Activated CD4-positive, alpha-beta T cell treated with anti-CD3 and anti-CD28 coated beads, Interleukin-10, Interleukin-2, amounts not matched to agents 100 ng/mL and 50 ng/mL, durations not matched to agents 16 hours and 8 hours (primary cell): ENCODE data around the gene WNK2.

Experiments used
- DNase-seq: peaks from one replicate; pipeline ENCODE4 v3.0.0-alpha.2; 2020

Gene WNK2

GRCh38 chr9:93164085-93164484 lies 19.9 kb upstream of the WNK2 start:
- no peak for DNase-seq

GRCh38 chr9:93166699-93167098 lies 17.2 kb upstream of the WNK2 start:
- DNase-seq = no peak

- DNase-seq = no peak
Observed at GRCh38 chr9:93167185-93167584, 16.8 kb upstream of the WNK2 start.

- no peak for DNase-seq
Observed at GRCh38 chr9:93167838-93168237, 16.1 kb upstream of the WNK2 start.

- DNase-seq = no peak
Observed at GRCh38 chr9:93168581-93168980, 15.4 kb upstream of the WNK2 start.

GRCh38 chr9:93169444-93169843 lies 14.5 kb upstream of the WNK2 start:
- no peak for DNase-seq

- peak; percentile 71 for DNase-seq
Observed at GRCh38 chr9:93170571-93170970, 13.4 kb upstream of the WNK2 start.

GRCh38 chr9:93171261-93171990 lies 12.5 kb upstream of the WNK2 start:
- DNase-seq = no peak

GRCh38 chr9:93172666-93173364 lies 11.1 kb upstream of the WNK2 start:
- DNase-seq = no peak

GRCh38 chr9:93173365-93174051 lies 10.4 kb upstream of the WNK2 start:
- DNase-seq = no peak

- DNase-seq = no peak
Observed at GRCh38 chr9:93174976-93175375, 9.0 kb upstream of the WNK2 start.

GRCh38 chr9:93177676-93178075 lies 6.3 kb upstream of the WNK2 start:
- DNase-seq = no peak

GRCh38 chr9:93178851-93179786 lies 4.8 kb upstream of the WNK2 start:
- no peak for DNase-seq

GRCh38 chr9:93180938-93181337 lies 3.0 kb upstream of the WNK2 start:
- DNase-seq = no peak

- no peak for DNase-seq
Observed at GRCh38 chr9:93181672-93182435, 2.1 kb upstream of the WNK2 start.

GRCh38 chr9:93182572-93182971 lies 1.4 kb upstream of the WNK2 start:
- DNase-seq = no peak

- no peak for DNase-seq
Observed at GRCh38 chr9:93183131-93183662, 742 bp upstream of the WNK2 start.

GRCh38 chr9:93184432-93185265 lies 710 bp downstream of the WNK2 start:
- DNase-seq = no peak

GRCh38 chr9:93185266-93186214 lies 1.6 kb downstream of the WNK2 start:
- DNase-seq = no peak
